Endothelial cell of umbilical vein (primary cell): ENCODE data around the gene FGF6.

Experiments used
- CTCF ChIP-seq, 2 donors: IDR thresholded peaks; 1 replicate in 1 of 2; 2 replicates in 1 of 2; pipeline ENCODE4 v1.5.1; 2011; ENCODE audit warnings: low read length in 2 of 2, mild to moderate bottlenecking in 2 of 2, moderate library complexity in 2 of 2, control low read depth in 1 of 2, inconsistent platforms in 1 of 2, low read depth in 1 of 2; ENCODE audit not compliant: insufficient read depth in 1 of 2; ENCODE audit errors: extremely low read depth in 1 of 2
- EZH2 ChIP-seq: IDR thresholded peaks from 2 replicates; pipeline ENCODE4 v1.6.1; 2012; ENCODE audit warnings: borderline replicate concordance, low read depth, mild to moderate bottlenecking, moderate library complexity, low read length, inconsistent platforms; ENCODE audit not compliant: severe bottlenecking
- GATA2 ChIP-seq: IDR thresholded peaks from 2 replicates; pipeline ENCODE4 v1.7.0; 2011; ENCODE audit warnings: low read depth, mild to moderate bottlenecking, moderate library complexity, mixed read lengths, low read length; ENCODE audit not compliant: insufficient read length, insufficient read depth
- POLR2A ChIP-seq: IDR thresholded peaks from 2 replicates; pipeline ENCODE4 v1.6.1; 2012; ENCODE audit warnings: low read depth, mild to moderate bottlenecking, control low read depth, low read length
- POLR2AphosphoS5 ChIP-seq: IDR thresholded peaks from 2 replicates; pipeline ENCODE4 v1.6.1; 2012; ENCODE audit warnings: low read depth, mild to moderate bottlenecking, control low read depth, low read length, moderate library complexity; ENCODE audit not compliant: insufficient read depth

GRCh38 chr12:4432878-4433744, 12.5 kb downstream of the FGF6 start:
- TF ChIP-seq CTCF (IDR thresholded peaks at IDR 0.05; ENCODE audit: extremely low read depth in 1 of 2, insufficient read depth in 1 of 2, low read depth in 1 of 2, low read length in 2 of 2): no peak
- TF ChIP-seq POLR2A: no peak
- no peak for TF ChIP-seq POLR2AphosphoS5
- TF ChIP-seq GATA2: no peak
- no peak for TF ChIP-seq EZH2
